GM18520 (cell line): ENCODE data around the gene GNAQ.

Experiments used
- ATAC-seq: cut with Tn5 transposase; IDR thresholded peaks from one replicate; pipeline ENCODE4 v1.9.1; 2021; ENCODE audit not compliant: unreplicated experiment

Gene GNAQ

GRCh38 chr9:78004478-78005229, 27.0 kb downstream of the GNAQ start:
- ATAC-seq = no peak

DNA sequence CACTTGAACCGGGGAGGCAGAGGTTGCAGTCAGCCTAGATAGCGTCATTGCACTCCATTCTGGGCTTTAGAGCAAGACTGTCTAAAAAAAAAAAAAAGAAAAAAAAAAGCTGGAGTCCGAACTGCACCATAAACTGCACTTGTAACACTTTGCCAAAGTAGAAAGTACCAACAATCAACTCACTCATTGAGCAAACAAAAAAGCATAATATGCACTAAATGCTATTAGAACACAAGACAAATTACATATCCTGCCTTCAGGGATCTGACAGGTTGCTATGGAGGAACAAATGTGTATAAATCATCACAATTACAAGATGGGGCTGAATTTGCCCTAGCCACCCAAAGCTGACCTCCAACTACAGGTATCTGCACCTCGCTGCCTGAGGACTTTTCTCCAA, 27.9 kb downstream of the GNAQ start:
- no peak for ATAC-seq

GRCh38 chr9:78001946-78002731, 29.5 kb downstream of the GNAQ start:
- no peak for ATAC-seq

GRCh38 chr9:78000221-78000620, 31.4 kb downstream of the GNAQ start:
- no peak for ATAC-seq

DNA sequence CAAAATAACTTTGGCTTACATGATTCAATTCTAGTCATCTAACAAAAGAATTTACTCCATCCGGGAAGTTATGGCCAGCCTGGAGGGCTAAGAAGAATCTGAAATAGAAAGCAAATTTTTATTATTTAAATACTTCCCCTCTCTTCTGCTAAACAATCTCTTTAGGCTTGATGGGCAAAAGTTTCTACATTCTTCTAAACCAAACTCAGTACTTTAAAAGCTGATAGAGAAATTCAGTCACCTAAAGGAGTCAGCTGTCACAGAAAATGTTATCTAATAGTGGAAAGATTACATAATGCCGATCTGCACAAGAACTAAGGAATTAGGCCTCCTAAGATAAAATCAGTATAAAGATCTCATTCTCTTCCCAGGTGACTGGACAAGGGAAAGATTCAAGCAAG, 32.4 kb downstream of the GNAQ start:
- no peak for ATAC-seq

DNA sequence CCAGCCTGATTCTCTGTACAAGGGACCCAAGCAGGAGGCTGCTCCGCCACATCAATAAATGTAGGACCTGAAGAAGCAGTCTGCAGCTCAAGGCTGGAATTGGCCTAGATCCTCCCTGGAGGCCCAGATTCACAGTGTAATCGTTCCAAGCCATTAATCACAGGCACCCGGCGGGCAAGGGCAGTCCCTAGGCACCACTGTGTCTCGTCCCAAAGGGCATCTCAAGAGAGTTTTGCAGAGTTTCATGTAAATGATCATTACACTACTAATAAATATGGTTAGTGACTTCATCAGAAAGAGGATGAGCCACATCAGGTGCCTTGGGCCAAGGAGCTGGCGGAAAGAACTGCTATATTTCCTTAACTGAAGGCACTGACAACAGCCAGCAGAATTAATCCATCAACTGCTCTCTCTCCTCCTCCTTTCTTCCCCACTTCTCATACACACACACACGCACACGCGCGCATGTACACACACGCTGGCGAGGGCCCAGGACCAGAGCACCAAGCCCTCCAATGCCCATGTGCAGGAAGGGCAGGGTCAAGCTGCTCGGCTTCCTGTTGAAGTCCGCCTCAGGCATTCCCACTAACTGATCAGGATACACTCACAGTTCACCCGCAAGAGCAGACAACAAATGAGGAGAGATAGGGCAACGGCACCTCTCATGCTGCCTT, 33.9 kb downstream of the GNAQ start:
- no peak for ATAC-seq

GRCh38 chr9:77996696-77997095, 34.9 kb downstream of the GNAQ start:
- no peak for ATAC-seq

- no peak for ATAC-seq
These were observed 40.4 kb downstream of the GNAQ start for GRCh38 chr9:77991191-77991590.

GRCh38 chr9:77989909-77990308, 41.7 kb downstream of the GNAQ start:
- ATAC-seq = no peak

- ATAC-seq = no peak
These were observed 42.2 kb downstream of the GNAQ start for GRCh38 chr9:77989458-77989857.

DNA sequence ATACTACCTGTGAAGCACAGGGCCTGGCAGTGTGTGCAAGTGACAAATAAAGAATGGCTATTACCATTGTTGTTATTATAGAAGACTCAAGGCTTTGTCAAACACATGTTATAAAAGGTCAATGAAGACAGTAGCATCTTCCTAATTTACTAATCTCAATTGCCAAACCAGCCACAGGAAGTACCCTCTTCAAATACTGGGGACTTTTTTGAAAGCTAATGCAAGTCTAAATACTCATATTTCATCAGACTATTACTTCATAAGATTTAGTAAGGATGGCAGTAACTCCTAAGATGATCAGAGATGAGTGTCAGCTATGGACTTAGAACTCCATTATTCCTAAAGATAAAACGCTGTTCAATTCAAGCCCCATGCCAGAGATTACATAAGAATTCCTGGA, 43.0 kb downstream of the GNAQ start:
- no peak for ATAC-seq

- ATAC-seq = no peak
These were observed 43.6 kb downstream of the GNAQ start for GRCh38 chr9:77987880-77988525.

DNA sequence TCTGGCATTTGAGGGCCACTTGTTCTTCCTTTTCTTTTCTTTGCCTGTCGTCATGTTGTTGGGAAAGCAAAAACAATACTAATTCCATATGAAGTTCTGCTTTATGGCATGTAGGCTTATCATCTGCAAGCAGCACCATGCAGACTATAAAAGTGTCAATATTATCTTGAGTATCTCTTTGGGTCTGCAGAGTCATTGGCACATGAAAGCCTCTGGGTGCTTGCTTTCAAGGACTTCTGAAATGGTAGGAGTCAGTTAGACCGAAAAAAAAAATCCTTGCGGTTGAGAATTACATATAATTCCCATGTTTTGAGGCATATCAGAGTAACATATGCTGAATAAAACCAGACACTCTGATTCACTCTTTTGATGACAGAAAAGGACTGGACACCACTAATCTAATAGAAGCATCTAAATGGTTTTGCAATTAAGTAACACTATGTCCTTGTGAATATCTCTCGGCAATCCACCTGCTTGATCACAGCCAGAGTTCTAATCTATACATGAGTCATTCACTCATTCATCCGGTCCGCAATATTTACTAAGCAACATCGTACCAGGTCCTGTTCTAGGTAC, 44.4 kb downstream of the GNAQ start:
- ATAC-seq = no peak

GRCh38 chr9:77985996-77986395, 45.6 kb downstream of the GNAQ start:
- ATAC-seq = no peak

- ATAC-seq = no peak
These were observed 48.3 kb downstream of the GNAQ start for GRCh38 chr9:77983320-77983662.

DNA sequence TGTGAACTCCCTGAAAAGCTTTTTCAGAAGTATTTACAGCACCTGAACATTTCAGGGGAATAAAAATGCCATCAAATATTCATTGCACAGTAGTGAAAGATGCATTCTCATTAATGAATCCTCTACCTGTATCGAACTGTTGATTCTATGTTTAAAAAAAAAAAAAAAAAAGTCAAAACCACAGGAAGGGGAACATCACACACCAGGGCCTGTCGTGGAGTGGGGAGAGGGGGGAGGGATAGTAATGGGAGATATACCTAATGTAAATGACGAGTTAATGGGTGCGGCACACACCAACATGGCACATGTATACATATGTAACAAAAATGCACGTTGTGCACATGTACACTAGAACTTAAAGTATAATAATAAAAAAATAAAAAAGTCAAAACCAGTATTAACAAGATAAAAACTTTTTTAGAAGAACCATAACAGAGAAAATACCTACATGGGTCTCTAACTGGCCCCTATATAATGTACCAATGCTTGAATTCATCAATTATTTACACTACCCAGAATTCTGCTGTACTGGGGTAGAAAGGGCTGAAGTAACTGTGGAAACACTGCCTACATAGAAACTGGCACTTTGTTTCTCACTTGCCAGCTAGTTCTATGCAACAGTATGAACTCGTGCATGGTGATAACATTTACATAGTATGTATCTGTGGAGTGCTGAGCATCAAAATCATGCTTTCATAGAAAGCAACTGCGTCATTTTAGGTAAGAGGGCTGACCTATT, 48.9 kb downstream of the GNAQ start:
- ATAC-seq = no peak

DNA sequence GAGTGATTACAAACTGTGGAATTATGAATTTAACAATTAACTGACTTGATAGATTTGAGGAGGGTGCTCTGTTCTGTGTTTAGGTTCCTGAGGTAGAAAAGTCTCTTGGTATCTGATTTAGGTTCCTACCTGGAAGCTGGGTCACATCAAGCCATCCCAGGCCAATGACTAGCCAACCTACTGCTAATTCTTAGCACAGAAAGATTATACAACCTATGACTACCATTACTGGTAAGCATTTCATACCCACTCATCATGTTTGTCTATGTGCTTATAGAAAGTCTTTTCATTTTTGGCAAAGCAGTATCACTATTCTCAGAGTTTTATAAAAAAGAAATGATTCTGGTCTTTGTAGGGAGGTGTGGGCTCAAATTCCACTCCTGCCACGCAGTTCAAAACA, 49.7 kb downstream of the GNAQ start:
- ATAC-seq = no peak

- ATAC-seq = peak; percentile 38
These were observed 50.3 kb downstream of the GNAQ start for GRCh38 chr9:77981332-77981731.

- no peak for ATAC-seq
These were observed 51.0 kb downstream of the GNAQ start for GRCh38 chr9:77980622-77981021.

DNA sequence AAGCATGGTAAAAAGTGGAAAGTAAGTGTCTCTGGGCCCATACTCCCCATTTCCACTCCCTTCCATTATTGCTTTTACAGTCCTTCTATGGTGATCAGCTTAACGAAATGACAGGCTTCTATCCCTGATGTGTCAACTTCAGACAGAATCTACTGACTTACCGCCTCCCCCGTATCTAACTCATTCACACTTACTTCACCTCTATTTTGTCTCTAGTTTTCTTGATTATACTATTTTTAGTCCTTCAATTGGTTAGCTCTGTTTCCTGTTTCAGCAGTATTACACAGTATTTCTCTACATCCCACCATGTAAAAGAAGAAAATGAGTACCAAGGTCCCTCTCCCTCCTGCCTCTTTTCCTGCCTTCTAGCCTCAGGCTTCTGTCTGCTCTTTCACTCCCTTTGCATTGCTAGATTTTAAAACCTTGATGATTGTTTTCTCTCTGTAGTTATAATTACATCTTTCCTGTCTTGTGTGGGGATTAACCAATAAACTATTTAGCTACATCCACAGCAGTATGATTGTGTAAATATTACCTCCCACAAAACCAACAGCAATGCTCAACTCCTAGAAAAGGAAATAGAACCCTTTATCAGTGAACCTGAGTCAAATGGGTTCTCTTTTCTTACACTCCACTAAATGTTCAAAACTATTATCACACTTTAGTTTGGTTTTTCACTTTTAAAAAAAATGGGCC, 53.4 kb downstream of the GNAQ start:
- ATAC-seq = no peak
